Neural cell (in vitro differentiated cells): ENCODE measurements around the gene PCSK9. TPM values are rescaled to one million over a fixed set of nuclear protein-coding genes. Genes with fewer than 3 reads are reported as not detected.

Experiments used
- H2AFZ ChIP-seq: fragments of 200-600, 300-800 bp; sonication (generic), shearing (Covaris generic); 2 replicates; pipeline ENCODE4 v1.6.0; 2014; ENCODE audit warnings: low read depth, mild to moderate bottlenecking, antibody characterized with exemption, low read length, moderate library complexity
- H3F3A ChIP-seq: fragments of 200-600 bp; shearing (Covaris generic); 2 replicates; pipeline ENCODE4 v1.6.1; 2016; ENCODE audit warnings: mild to moderate bottlenecking, moderate library complexity, mixed read lengths, antibody characterized with exemption, low read length; ENCODE audit not compliant: insufficient read depth, poor library complexity, severe bottlenecking
- H3K27ac ChIP-seq: fragments of 200-600, 300-800 bp; sonication (generic), shearing (Covaris generic); 2 replicates; pipeline ENCODE4 v1.5.1; 2014; ENCODE audit warnings: mild to moderate bottlenecking, low read length, moderate library complexity
- H3K27me3 ChIP-seq: fragments of 300-800, 200-600 bp; sonication (generic), shearing (Covaris generic); 2 replicates; pipeline ENCODE4 v1.6.0; 2014; ENCODE audit warnings: mild to moderate bottlenecking, low read depth, low read length, moderate library complexity; ENCODE audit not compliant: insufficient read depth
- H3K36me3 ChIP-seq: fragments of 300-800, 200-600 bp; sonication (generic), shearing (Covaris generic); 2 replicates; pipeline ENCODE4 v1.5.1; 2014; ENCODE audit warnings: mild to moderate bottlenecking, antibody characterized with exemption, low read length, moderate library complexity; ENCODE audit not compliant: insufficient read depth
- H3K4me2 ChIP-seq: fragments of 300-800, 200-600 bp; sonication (generic), shearing (Covaris generic); 2 replicates; pipeline ENCODE4 v1.6.0; 2014; ENCODE audit warnings: mild to moderate bottlenecking, low read length
- H3K4me3 ChIP-seq: fragments of 300-800, 200-600 bp; sonication (generic), shearing (Covaris generic); 2 replicates; pipeline ENCODE4 v1.5.1; 2014; ENCODE audit warnings: mild to moderate bottlenecking, low read length, moderate library complexity
- H3K79me2 ChIP-seq: fragments of 200-600 bp; shearing (Covaris generic); replicated peaks from 2 replicates; pipeline ENCODE4 v1.6.0; 2014; ENCODE audit warnings: mild to moderate bottlenecking, low read length, moderate library complexity; ENCODE audit not compliant: insufficient read depth
- H3K9ac ChIP-seq: fragments of 300-800, 200-600 bp; sonication (generic), shearing (Covaris generic); 2 replicates; pipeline ENCODE4 v1.6.1; 2016; ENCODE audit warnings: mild to moderate bottlenecking, low read length, mixed read lengths
- H3K9me2 ChIP-seq: fragments of 200-600 bp; shearing (Covaris generic); 2 replicates; pipeline ENCODE4 v1.6.1; 2016; ENCODE audit warnings: mild to moderate bottlenecking, low read length, mixed read lengths; ENCODE audit not compliant: insufficient read depth
- H3K9me3 ChIP-seq: fragments of 200-600, 300-800 bp; sonication (generic), shearing (Covaris generic); 2 replicates; pipeline ENCODE4 v1.6.1; 2016; ENCODE audit warnings: mild to moderate bottlenecking, mixed run types, low read length, moderate library complexity, mixed read lengths
- H4K20me1 ChIP-seq: fragments of 200-600 bp; shearing (Covaris generic); 2 replicates; pipeline ENCODE4 v1.6.1; 2016; ENCODE audit warnings: mild to moderate bottlenecking, mixed run types; ENCODE audit not compliant: insufficient read depth
- EP300 ChIP-seq: fragments of 450-650 bp; conservative IDR thresholded peaks from 2 replicates; pipeline ENCODE4 v1.6.1; 2014; ENCODE audit warnings: antibody characterized with exemption, mild to moderate bottlenecking, moderate library complexity; ENCODE audit not compliant: poor library complexity, severe bottlenecking
- EZH2 ChIP-seq: fragments of 200-600, 300-800 bp; shearing (Covaris generic), sonication (generic); IDR thresholded peaks from 2 replicates; pipeline ENCODE4 v1.6.1; 2014; ENCODE audit warnings: antibody characterized with exemption, low read length, borderline replicate concordance, mild to moderate bottlenecking; ENCODE audit not compliant: insufficient read depth, poor library complexity, severe bottlenecking
- MXI1 ChIP-seq: fragments of 450-650 bp; conservative IDR thresholded peaks from 2 replicates; pipeline ENCODE4 v1.6.1; 2014; ENCODE audit warnings: antibody characterized with exemption, mild to moderate bottlenecking; ENCODE audit not compliant: poor library complexity, severe bottlenecking
- POLR2AphosphoS5 ChIP-seq: IDR thresholded peaks from 2 replicates; pipeline ENCODE4 v1.6.1; 2012
- RAD21 ChIP-seq: fragments of 450-650 bp; conservative IDR thresholded peaks from 2 replicates; pipeline ENCODE4 v1.6.1; 2014; ENCODE audit warnings: antibody characterized with exemption, mild to moderate bottlenecking, moderate library complexity
- SMC3 ChIP-seq: fragments of 450-650 bp; conservative IDR thresholded peaks from 2 replicates; pipeline ENCODE4 v1.6.1; 2014; ENCODE audit warnings: antibody characterized with exemption, mild to moderate bottlenecking, moderate library complexity; ENCODE audit not compliant: poor library complexity
- TAF1 ChIP-seq: IDR thresholded peaks from 2 replicates; pipeline ENCODE4 v1.6.1; 2012; ENCODE audit warnings: low read depth
- polyA plus RNA-seq: library from polyadenylated mRNA; depleted of rRNA; stranded (reverse); fragments of >200 nt; gene quantifications from 2 replicates; pipeline ENCODE4 v1.2.3, GENCODE V29; 2014
- TF ChIP-seq, protein P1 (sequence below): IDR thresholded peaks from 2 replicates; pipeline ENCODE4 v1.6.1; 2012; ENCODE audit warnings: borderline replicate concordance
- TF ChIP-seq, protein P2 (sequence below): fragments of 450-650 bp; IDR thresholded peaks from 2 replicates; pipeline ENCODE4 v1.5.1; 2014; ENCODE audit warnings: antibody characterized with exemption, mild to moderate bottlenecking, moderate library complexity; ENCODE audit not compliant: poor library complexity, severe bottlenecking

Gene PCSK9
- polyA plus RNA-seq, 1 donor from 2014 or later, result not detected

DNA sequence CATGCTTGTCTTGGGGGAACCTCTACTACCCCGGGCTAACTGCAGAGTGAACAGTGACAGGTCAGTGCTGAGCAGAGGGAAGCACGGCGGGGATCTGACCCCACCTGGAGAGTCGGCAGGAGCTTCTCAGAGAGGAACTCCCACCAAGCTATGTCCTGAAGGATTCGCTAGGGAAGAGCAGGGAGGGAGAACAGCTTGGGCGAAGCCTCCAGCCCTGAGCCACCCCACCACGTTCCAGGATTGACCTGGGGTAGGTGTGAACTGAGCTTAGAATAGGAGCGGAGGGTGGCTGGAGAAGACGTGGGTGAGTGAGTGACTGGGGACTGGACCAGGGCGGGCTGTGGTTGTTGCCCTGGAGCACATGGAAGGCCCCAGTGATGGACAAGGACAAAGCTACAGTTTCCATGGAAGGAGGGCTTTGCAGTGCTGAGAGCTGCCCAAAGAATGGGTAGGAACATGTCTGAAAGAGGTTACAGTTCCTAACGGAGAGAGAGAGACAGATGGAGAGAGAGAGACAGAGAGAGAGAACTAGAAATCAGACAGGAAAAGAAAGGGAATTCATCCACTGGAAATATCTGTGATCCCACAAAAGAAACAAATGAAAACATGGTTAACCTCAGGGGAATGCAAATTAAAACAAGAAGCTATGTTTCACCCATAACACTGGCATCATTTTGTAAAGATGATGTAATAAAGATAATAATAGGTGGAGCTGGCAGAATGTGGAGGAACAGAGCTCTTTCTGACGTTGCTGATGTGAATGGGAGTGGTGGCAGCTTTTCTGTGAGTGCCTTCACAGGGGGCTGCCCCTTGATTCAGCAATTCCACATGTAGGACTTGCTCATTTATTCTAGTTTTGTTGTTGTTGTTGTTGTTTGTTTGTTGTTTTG is 23.4 kb upstream of the PCSK9 start:
- Histone ChIP-seq H3K4me3 (no peak overlapping the region), H3K9me3 (no peaks in the 10 kb centered on the region), H3K9ac (no peak overlapping the region), H3K27me3 (no peaks in the 10 kb centered on the region), H3K79me2 (no peaks in the 10 kb centered on the region), H3K36me3 (no peaks in the 10 kb centered on the region), H4K20me1 (no peaks in the 10 kb centered on the region), H3K9me2 (no peaks in the 10 kb centered on the region), H2AFZ (no peak overlapping the region), H3K4me2 (no peak overlapping the region), H3F3A (no peaks in the 10 kb centered on the region), H3K27ac (no peak overlapping the region)
- TF ChIP-seq, protein P1, sequence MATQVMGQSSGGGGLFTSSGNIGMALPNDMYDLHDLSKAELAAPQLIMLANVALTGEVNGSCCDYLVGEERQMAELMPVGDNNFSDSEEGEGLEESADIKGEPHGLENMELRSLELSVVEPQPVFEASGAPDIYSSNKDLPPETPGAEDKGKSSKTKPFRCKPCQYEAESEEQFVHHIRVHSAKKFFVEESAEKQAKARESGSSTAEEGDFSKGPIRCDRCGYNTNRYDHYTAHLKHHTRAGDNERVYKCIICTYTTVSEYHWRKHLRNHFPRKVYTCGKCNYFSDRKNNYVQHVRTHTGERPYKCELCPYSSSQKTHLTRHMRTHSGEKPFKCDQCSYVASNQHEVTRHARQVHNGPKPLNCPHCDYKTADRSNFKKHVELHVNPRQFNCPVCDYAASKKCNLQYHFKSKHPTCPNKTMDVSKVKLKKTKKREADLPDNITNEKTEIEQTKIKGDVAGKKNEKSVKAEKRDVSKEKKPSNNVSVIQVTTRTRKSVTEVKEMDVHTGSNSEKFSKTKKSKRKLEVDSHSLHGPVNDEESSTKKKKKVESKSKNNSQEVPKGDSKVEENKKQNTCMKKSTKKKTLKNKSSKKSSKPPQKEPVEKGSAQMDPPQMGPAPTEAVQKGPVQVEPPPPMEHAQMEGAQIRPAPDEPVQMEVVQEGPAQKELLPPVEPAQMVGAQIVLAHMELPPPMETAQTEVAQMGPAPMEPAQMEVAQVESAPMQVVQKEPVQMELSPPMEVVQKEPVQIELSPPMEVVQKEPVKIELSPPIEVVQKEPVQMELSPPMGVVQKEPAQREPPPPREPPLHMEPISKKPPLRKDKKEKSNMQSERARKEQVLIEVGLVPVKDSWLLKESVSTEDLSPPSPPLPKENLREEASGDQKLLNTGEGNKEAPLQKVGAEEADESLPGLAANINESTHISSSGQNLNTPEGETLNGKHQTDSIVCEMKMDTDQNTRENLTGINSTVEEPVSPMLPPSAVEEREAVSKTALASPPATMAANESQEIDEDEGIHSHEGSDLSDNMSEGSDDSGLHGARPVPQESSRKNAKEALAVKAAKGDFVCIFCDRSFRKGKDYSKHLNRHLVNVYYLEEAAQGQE, result no peak
- no peak for TF ChIP-seq MXI1
- no peak for TF ChIP-seq POLR2AphosphoS5
- TF ChIP-seq SMC3, result no peak
- no peak for TF ChIP-seq RAD21
- TF ChIP-seq TAF1, result no peak
- TF ChIP-seq, protein P2, sequence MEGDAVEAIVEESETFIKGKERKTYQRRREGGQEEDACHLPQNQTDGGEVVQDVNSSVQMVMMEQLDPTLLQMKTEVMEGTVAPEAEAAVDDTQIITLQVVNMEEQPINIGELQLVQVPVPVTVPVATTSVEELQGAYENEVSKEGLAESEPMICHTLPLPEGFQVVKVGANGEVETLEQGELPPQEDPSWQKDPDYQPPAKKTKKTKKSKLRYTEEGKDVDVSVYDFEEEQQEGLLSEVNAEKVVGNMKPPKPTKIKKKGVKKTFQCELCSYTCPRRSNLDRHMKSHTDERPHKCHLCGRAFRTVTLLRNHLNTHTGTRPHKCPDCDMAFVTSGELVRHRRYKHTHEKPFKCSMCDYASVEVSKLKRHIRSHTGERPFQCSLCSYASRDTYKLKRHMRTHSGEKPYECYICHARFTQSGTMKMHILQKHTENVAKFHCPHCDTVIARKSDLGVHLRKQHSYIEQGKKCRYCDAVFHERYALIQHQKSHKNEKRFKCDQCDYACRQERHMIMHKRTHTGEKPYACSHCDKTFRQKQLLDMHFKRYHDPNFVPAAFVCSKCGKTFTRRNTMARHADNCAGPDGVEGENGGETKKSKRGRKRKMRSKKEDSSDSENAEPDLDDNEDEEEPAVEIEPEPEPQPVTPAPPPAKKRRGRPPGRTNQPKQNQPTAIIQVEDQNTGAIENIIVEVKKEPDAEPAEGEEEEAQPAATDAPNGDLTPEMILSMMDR, result no peak
- no peak for TF ChIP-seq EZH2
- no peak for TF ChIP-seq EP300

DNA sequence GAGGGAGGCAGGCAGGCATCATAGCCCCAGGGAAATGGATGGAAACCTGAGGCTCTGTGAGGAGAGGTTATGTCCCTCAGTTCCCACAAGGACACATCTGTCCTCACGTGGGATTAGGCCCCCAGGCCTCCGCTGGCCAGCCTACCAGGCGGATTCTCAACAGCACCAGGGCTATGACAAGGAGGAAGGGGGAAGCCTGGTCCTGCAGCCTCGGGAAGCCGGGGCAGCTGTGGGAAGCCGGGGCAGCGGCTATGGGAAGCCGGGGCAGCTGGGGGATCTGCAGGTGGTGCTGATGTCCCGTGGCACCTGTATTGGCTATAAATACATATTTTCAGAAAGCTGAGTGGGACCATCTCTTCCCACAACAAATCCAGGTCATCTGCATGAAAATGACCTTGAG is 21.0 kb upstream of the PCSK9 start:
- Histone ChIP-seq H3K27me3 (no peaks in the 10 kb centered on the region), H3K4me2 (no peak overlapping the region), H3K9me2 (no peaks in the 10 kb centered on the region), H3F3A (no peaks in the 10 kb centered on the region), H3K4me3 (no peak overlapping the region), H3K9me3 (no peaks in the 10 kb centered on the region), H3K27ac (no peak overlapping the region), H4K20me1 (no peaks in the 10 kb centered on the region), H3K79me2 (no peaks in the 10 kb centered on the region), H3K36me3 (no peaks in the 10 kb centered on the region), H2AFZ (no peak overlapping the region), H3K9ac (no peak overlapping the region)
- TF ChIP-seq TAF1, result no peak
- TF ChIP-seq EZH2, result no peak
- no peak for TF ChIP-seq POLR2AphosphoS5
- TF ChIP-seq SMC3, result no peak
- TF ChIP-seq RAD21, result no peak
- no peak for TF ChIP-seq MXI1
- TF ChIP-seq, protein P2, result no peak
- no peak for TF ChIP-seq EP300
- TF ChIP-seq, protein P1, result no peak
